Epithelial cell of proximal tubule (primary cell): ENCODE data around the gene CTNNAL1. TPM values are rescaled to one million over a fixed set of nuclear protein-coding genes. Genes with fewer than 3 reads are reported as not detected.
"Not testable (repeated sequence)": the region's sequence is repeated elsewhere in the genome, so short reads cannot be mapped to it uniquely, and the experiment has no call there.

ENCODE experiments used
- DNase-seq: peaks from one replicate; pipeline ENCODE4 v3.0.0-alpha.2; 2011; ENCODE audit warnings: low read depth
- H3K4me3 ChIP-seq: 2 replicates; pipeline ENCODE4 v1.5.1; 2011; ENCODE audit warnings: low read depth, mild to moderate bottlenecking, low read length
- CTCF ChIP-seq: conservative IDR thresholded peaks from 2 replicates; pipeline ENCODE4 v1.5.1; 2012; ENCODE audit warnings: low read depth, mild to moderate bottlenecking, low read length
- total RNA-seq: library from RNA; depleted of rRNA; stranded (reverse); fragments of >200 nt; gene quantifications from 2 replicates; pipeline ENCODE4 v1.2.3, GENCODE V29; 2015

The CTNNAL1 gene
- total RNA-seq, 1 donor from 2014 or later, result 182 TPM

- TF ChIP-seq CTCF, result no peak
- no peak overlapping the region for H3K4me3 ChIP-seq
- no peak for DNase-seq
These were observed 40.6 kb downstream of the CTNNAL1 start for GRCh38 chr9:108972626-108973209.

GRCh38 chr9:108972186-108972585 is 41.1 kb downstream of the CTNNAL1 start:
- H3K4me3 ChIP-seq, result no peak overlapping the region
- no peak for DNase-seq
- TF ChIP-seq CTCF, result no peak

- H3K4me3 ChIP-seq, DNase-seq: not testable (repeated sequence)
These were observed 41.9 kb downstream of the CTNNAL1 start for GRCh38 chr9:108971392-108971791.

GRCh38 chr9:108967916-108968315 is 45.4 kb downstream of the CTNNAL1 start:
- H3K4me3 ChIP-seq, result no peak overlapping the region
- no peak for TF ChIP-seq CTCF
- DNase-seq, result no peak

- TF ChIP-seq CTCF, result no peak
- no peak for DNase-seq
- H3K4me3 ChIP-seq, result no peak overlapping the region
These were observed 49.7 kb downstream of the CTNNAL1 start for GRCh38 chr9:108963459-108964143.

- no peak overlapping the region for H3K4me3 ChIP-seq
- TF ChIP-seq CTCF, result no peak
- DNase-seq, result no peak
These were observed 52.1 kb downstream of the CTNNAL1 start for GRCh38 chr9:108961151-108961550.

- no peak for DNase-seq
- no peak overlapping the region for H3K4me3 ChIP-seq
- no peak for TF ChIP-seq CTCF
These were observed 53.0 kb downstream of the CTNNAL1 start for GRCh38 chr9:108960331-108960730.
